Activated naive CD8-positive, alpha-beta T cell (primary cell): ENCODE data around the gene KIF2C.
"Not testable (repeated sequence)": the region's sequence is repeated elsewhere in the genome, so short reads cannot be mapped to it uniquely, and the experiment has no call there.

Source experiments
- H3K27ac Mint-ChIP-seq: one replicate; pipeline ENCODE4 v1.8.0; 2021; ENCODE audit warnings: mixed read lengths
- H3K27me3 Mint-ChIP-seq: one replicate; pipeline ENCODE4 v1.8.0; 2021; ENCODE audit warnings: mixed read lengths
- H3K36me3 Mint-ChIP-seq: one replicate; pipeline ENCODE4 v1.8.0; 2021; ENCODE audit warnings: mixed read lengths
- H3K4me1 Mint-ChIP-seq: one replicate; pipeline ENCODE4 v1.8.0; 2021; ENCODE audit warnings: low read depth, mixed read lengths
- H3K4me3 Mint-ChIP-seq: one replicate; pipeline ENCODE4 v1.8.0; 2021; ENCODE audit warnings: mild to moderate bottlenecking, mixed read lengths
- H3K9me3 Mint-ChIP-seq: one replicate; pipeline ENCODE4 v1.8.0; 2021; ENCODE audit warnings: low read depth, mixed read lengths

Gene KIF2C

DNA sequence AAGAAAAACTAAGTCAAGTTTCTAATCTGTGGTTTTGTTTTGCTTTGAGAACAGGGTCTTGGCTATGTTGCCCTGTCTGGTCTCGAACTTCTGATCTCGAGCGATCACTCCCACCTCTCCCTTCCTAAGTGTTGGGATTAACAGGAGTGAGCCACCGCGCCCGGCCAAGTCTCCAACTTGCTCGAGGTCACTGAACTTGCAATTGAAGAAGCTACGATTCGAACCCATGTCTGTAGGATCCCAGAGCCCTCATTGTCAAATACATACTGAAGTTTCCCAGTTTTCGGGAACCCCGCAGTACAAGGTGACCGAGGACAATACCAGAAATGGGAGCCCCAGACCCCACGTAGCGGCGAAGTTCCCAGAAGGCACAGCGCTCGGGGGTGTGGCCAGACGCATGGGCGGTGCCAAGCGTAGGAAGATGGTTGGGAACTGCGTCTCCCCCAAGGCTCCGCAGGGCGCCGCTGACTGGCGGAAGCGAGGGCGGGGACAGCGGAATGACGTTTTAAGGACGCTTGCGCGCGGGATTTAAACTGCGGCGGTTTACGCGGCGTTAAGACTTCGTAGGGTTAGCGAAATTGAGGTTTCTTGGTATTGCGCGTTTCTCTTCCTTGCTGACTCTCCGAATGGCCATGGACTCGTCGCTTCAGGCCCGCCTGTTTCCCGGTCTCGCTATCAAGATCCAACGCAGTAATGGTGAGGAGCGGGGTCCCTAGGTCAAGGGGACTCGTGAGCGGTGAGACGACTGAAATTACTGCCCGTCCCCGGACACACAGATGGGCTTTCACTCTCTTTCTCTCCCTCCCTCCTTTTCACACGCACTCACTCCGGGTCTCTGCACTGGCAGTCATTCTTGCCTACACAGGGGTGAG, at the start of gene KIF2C:
TSS of gene KIF2C (plus strand) at position 531 of the 872 bp plus-strand sequence. CDS start at position 627, 96 bp downstream.
- Mint-ChIP-seq H3K36me3 (no peaks in the 10 kb centered on the region), H3K4me3 (peak within 1 kb of the TSS; percentile 94), H3K27me3 (no peaks in the 10 kb centered on the region), H3K4me1 (peaks cover 14% of the 10 kb centered on the region), H3K27ac (peak within 1 kb of the TSS; percentile 95), H3K9me3 (no peaks in the 10 kb centered on the region)

DNA sequence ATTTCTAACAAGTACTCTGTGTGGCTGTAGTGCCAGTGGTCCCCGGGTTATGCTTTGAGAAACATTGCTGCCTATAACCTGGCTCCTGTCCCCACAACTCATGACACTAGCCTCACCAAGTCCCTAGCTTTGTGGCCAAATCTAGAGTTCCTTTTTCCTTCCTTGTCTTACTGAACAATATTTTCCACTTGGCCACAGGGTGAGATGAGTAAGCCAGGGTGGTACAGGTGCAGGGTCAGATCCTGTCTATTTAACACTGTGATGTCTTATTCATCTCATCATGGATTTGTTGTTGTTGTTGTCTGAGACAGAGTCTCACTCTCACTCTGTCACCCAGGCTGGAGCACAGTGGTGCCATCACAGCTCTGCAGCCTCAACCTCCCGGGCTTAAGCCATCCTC, 46.5 kb upstream of the KIF2C start:
- Mint-ChIP-seq H3K27me3 (no peaks in the 10 kb centered on the region), H3K4me3 (no peak overlapping the region), H3K27ac (no peak overlapping the region), H3K36me3 (no peaks in the 10 kb centered on the region), H3K4me1 (peaks cover 24% of the 10 kb centered on the region), H3K9me3 (no peaks in the 10 kb centered on the region)

DNA sequence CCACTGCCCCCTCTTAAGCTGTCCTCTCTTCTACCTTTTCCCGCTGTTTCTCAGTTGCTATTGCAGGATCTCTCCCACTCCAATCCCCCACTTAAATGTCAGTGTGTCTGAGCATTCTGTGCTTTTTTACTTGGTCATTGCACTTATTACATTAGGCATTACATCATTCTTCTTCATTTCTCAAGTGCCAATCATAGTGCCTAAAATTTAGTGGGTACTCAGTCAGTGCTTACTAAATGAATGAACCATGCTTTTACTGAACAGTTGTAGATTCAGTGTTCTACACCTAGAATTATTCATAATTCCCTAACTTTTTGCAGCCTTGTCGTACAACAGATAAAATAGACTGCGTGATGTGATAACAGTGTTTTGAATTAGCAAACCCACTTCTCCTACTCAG, 45.7 kb upstream of the KIF2C start:
- Mint-ChIP-seq H3K36me3 (no peaks in the 10 kb centered on the region), H3K4me1 (peaks cover 24% of the 10 kb centered on the region), H3K27ac (no peak overlapping the region), H3K9me3 (no peaks in the 10 kb centered on the region), H3K27me3 (no peaks in the 10 kb centered on the region), H3K4me3 (no peak overlapping the region)

DNA sequence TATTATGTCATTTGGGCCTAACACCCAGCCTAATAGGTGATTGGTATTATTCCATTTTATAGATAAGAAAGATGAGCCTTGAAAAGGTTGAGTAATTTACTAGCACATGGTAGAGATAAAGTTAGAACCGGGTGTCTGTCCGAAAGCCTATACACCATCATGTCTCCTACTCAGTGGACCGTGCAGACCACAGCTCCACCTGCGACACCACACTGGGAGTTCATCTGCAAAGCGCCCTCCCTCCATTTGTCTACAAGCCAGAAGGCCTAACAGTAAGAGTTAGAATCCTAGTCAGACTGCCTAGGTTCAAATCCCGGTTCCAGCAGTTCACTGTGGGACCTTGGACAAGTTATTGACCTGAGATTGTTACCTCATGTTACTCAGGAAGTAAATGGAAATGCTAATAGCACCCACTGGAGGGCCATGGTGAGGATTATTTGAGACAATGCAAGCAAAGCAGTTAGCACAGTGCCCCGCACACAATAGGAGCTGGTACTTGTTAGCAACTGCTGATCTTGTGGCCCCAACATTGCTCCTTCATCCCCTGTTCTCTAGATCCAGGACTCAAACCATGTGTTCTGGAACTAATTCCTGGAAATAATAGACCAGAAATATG, 44.7 kb upstream of the KIF2C start:
- no peaks in the 10 kb centered on the region for H3K36me3 Mint-ChIP-seq
- H3K4me1 Mint-ChIP-seq: peaks cover 24% of the 10 kb centered on the region
- no peaks in the 10 kb centered on the region for H3K27me3 Mint-ChIP-seq
- H3K27ac Mint-ChIP-seq: no peak overlapping the region
- no peaks in the 10 kb centered on the region for H3K9me3 Mint-ChIP-seq
- H3K4me3 Mint-ChIP-seq: no peak overlapping the region

DNA sequence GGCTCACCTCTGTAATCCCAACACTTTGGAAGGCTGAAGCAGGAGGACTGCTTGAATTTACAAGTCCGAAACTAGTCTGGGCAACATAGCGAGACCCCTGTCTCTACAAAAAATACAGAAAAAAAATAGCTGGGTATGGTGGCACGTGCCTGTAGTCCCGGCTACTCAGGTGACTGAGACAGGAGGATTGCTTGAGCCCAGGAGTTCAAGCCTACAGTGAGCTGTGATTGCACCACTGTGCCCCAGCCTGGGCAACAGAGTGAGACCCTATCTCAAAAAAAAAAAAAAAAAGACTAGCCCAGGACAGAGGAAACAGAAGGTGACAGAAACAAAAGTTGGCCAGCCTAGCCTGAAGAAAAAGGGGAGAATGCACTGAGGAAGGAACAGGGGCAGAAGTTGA, 44.0 kb upstream of the KIF2C start:
- Mint-ChIP-seq H3K36me3 (no peaks in the 10 kb centered on the region), H3K4me3 (no peak overlapping the region), H3K4me1 (peaks cover 24% of the 10 kb centered on the region), H3K9me3 (no peaks in the 10 kb centered on the region), H3K27me3 (no peaks in the 10 kb centered on the region), H3K27ac (no peak overlapping the region)

DNA sequence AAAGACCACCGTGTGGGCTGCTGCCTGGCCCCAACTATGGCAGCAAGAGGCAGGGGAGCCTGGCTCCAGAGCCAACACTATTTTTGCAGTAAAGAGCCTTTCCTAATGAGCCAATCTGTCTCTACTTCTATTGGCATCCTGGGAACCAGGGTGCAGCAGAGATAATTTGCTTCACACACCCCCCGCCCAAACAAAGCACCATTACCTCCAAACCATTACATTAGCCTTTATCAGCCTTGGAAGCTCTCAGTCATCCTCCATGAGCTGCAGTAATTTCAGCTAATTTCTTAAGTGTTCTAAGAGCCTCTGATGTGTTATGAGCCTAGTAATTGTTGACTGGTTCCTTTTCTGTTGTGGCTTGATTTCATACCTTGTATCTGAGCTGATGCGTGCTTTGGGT, 43.5 kb upstream of the KIF2C start:
- Mint-ChIP-seq H3K36me3 (peaks cover 1% of the 10 kb centered on the region), H3K4me1 (peaks cover 24% of the 10 kb centered on the region), H3K27ac (no peak overlapping the region), H3K4me3 (no peak overlapping the region), H3K9me3 (no peaks in the 10 kb centered on the region), H3K27me3 (no peaks in the 10 kb centered on the region)

DNA sequence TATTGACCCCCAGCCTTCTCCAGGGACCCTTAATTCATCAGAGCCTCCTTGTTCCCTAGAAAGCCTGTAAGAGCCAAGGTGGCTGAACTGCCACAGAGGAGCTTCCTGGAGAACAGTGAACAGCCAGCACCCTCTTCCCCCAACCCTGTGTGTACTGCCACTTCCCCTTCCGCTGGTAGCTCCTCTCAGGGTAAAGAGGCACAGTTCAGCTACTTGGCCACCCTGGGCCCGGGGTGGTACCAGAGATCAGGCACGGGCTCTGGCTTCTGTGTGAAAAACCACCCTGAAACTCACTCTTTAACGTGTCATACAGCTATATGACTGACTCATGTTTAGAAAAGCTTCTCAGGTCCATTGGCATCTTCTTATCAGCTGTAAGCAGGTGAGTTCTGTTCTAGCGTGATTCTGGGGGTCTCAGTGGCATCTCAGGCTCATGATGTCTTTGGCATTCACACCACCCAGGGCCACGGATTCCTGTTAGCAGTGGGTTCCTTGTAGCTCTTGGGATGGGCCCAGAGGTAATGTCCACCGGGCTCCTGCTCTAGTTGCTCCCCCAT, 42.8 kb upstream of the KIF2C start:
- Mint-ChIP-seq H3K36me3 (peaks cover 2% of the 10 kb centered on the region), H3K4me3 (peak overlapping the region; percentile 55), H3K27ac (peak overlapping the region; percentile 92), H3K4me1 (peaks cover 24% of the 10 kb centered on the region), H3K27me3 (no peaks in the 10 kb centered on the region), H3K9me3 (no peaks in the 10 kb centered on the region)

DNA sequence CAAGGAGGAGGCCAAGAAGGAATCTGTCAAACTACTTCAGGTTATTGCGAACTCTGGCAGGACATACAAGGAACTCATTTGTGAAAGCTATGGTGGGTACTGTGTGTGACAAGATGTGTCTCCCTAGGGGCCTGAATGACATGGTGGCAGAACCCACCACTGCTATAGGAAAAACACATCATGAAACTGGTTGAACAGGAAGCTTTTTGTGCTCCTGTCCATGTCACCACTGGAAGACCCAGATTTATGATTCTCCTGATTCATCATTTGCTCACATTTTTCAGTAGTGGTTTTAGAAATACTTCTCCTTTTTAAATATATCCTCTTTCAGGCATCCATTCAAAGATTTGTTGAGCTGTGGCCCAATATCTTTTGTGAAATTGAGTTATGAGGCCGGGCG, 41.5 kb upstream of the KIF2C start:
- Mint-ChIP-seq H3K9me3 (no peaks in the 10 kb centered on the region), H3K27ac (no peak overlapping the region), H3K4me3 (no peak overlapping the region), H3K36me3 (peaks cover 2% of the 10 kb centered on the region), H3K27me3 (no peaks in the 10 kb centered on the region), H3K4me1 (peaks cover 23% of the 10 kb centered on the region)

DNA sequence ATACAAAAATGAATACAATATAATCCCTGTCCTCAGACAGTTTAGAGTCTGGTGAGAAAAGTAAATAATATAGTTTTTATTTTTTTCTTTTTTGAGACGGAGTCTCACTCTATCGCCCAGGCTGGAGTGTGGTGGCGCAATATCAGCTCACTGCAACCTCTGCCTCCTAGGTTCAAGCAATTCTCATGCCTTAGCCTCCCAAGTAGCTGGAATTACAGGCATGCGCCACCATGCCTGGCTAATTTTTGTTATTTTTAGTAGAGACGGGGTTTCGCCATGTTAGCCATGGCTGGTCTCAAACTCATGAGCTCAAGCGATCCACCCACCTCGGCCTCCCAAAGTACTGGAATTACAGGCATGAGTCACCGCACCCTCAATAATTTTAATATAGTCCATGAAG, 40.3 kb upstream of the KIF2C start:
- H3K36me3 Mint-ChIP-seq: not testable (repeated sequence)

DNA sequence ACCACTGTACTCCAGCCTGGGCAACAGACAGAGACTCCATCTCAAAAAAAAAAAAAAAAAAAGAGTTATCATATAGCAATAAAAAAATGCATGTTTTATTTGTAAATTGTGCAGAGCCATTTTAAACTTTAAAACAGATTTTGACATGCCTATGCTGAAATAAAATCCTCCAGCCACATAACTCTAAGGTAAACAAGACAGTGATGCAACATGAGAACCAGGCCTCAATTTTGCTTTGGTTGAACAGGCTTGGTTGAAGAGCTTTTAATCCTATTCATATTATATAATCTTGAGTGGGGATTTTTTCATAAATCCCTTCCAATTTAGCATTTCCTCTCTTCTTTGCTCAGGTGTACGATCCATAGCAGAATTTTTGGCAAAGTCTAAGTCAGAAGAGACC, 39.1 kb upstream of the KIF2C start:
- H3K4me3 Mint-ChIP-seq: no peak overlapping the region
- H3K27me3 Mint-ChIP-seq: no peaks in the 10 kb centered on the region
- H3K4me1 Mint-ChIP-seq: peaks cover 19% of the 10 kb centered on the region
- no peaks in the 10 kb centered on the region for H3K9me3 Mint-ChIP-seq
- no peak overlapping the region for H3K27ac Mint-ChIP-seq
- peaks cover 2% of the 10 kb centered on the region for H3K36me3 Mint-ChIP-seq

More for the DNA sequence above, 40.3 kb upstream of the KIF2C start:
- not testable (repeated sequence) for H3K9me3 Mint-ChIP-seq, H3K4me3 Mint-ChIP-seq, H3K27me3 Mint-ChIP-seq, H3K27ac Mint-ChIP-seq
- peaks cover 21% of the 10 kb centered on the region for H3K4me1 Mint-ChIP-seq

DNA sequence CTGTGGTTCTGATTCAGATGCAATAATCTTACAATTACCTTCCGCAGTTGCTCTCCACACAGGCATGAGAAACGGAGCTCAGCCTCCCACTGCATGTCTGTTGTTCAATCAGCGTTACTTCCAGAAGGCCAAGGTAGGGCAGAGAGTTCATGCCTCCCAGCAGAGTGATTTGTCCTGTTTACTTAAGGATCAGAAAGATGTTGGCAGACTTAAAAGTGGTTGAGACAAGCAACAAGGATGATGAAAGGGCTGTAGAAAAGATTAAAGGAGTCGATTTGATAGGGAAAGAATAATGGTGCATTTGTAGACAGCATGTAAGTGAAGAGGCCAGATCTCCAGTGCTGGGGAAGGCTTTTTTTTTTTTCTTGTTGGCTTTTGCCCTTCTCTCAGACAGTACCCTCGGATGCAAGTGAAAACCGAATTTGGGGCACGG, 38.5 kb upstream of the KIF2C start:
- no peaks in the 10 kb centered on the region for H3K9me3 Mint-ChIP-seq
- no peaks in the 10 kb centered on the region for H3K27me3 Mint-ChIP-seq
- no peak overlapping the region for H3K27ac Mint-ChIP-seq
- H3K36me3 Mint-ChIP-seq: peaks cover 2% of the 10 kb centered on the region
- no peak overlapping the region for H3K4me3 Mint-ChIP-seq
- H3K4me1 Mint-ChIP-seq: peaks cover 15% of the 10 kb centered on the region

DNA sequence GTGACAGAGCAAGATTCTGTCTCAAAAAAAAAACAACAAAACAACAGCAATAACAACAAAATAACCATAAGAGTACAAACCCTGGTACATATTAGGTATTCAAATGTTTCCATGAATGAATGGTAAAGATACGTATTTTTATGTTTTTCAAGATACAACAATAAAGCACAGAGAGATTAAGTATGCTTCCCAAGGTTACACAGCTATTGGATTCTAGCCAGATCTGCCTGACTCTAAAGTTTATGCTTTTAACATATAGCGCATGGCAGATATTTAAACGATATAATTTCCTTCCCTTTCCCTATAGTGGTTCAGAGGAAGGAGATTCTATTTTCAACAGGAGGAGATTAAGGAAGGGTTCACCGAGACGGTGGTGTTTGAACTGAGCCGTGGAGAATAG, 34.2 kb upstream of the KIF2C start:
- Mint-ChIP-seq H3K36me3 (peaks cover 2% of the 10 kb centered on the region), H3K4me1 (peaks cover 9% of the 10 kb centered on the region), H3K4me3 (no peak overlapping the region), H3K27me3 (no peaks in the 10 kb centered on the region), H3K9me3 (no peaks in the 10 kb centered on the region), H3K27ac (no peak overlapping the region)

DNA sequence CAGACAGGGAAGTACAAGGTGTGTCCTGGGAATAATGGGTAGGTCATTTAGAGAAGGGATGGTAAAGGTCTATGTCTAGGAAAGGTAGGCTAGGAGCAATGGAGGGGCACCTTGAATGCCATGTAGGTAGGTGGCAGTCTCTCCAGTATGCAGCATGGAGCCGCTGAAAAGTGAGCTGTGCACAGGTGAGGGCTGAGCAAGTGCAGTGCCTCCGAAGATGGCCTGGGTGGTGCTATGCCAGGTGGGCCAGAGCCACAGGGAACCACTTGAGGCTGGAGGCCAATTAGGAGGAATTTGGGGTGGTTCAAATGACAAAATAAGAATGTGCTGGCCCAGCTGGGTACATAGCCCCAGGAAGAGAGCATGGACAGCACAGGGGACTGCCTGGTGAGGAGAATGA, 33.7 kb upstream of the KIF2C start:
- Mint-ChIP-seq H3K9me3 (no peaks in the 10 kb centered on the region), H3K36me3 (peaks cover 2% of the 10 kb centered on the region), H3K27ac (no peak overlapping the region), H3K4me1 (peaks cover 9% of the 10 kb centered on the region), H3K4me3 (no peak overlapping the region), H3K27me3 (no peaks in the 10 kb centered on the region)

DNA sequence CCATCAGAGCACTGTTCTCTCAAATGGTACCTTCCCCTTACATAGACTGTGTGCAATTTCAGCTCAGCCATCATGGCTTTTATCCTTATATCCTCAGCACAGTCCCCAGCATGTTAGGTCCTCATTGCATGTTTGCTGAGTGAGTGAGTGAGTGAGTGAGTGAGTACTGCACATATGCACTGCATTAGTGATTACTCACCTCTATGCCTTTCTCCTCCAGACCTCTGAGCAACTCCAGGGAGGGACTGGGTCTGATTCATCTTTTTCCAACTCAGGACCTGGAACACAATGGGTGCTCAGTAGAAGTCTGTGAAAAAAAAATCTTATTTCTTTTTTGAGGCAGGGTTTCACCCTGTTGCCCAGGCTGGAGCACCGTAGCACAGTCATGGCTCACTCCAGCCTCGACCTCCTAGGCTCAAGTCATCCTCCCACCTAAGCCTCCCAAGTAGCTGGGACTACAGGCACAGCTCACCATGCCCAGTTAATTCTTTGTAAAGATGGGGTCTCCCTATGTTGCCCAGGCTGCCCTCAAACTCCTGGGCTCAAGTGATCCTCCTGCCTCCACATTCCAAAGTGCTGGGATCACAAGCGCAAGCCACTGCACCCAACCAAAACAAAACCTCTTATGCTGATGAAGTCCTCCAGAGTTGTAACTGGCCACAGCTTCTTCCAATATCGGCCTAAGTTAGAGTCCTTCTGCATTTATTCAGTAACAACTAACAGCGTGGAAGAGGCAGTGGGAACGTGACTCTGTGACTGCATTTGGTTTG, 32.3 kb upstream of the KIF2C start:
- H3K9me3 Mint-ChIP-seq: no peaks in the 10 kb centered on the region
- H3K27ac Mint-ChIP-seq: no peak overlapping the region
- H3K36me3 Mint-ChIP-seq: no peaks in the 10 kb centered on the region
- no peak overlapping the region for H3K4me3 Mint-ChIP-seq
- H3K27me3 Mint-ChIP-seq: no peaks in the 10 kb centered on the region
- peaks cover 9% of the 10 kb centered on the region for H3K4me1 Mint-ChIP-seq
